Testis (tissue), 2 donors: ENCODE results near the gene GPC6.

Experiments used
- POLR2A ChIP-seq: fragments of 450-650 bp; IDR thresholded peaks from one replicate; pipeline ENCODE4 v1.6.1; 2017; ENCODE audit warnings: antibody characterized with exemption, mild to moderate bottlenecking, moderate library complexity
- TF ChIP-seq, protein P1 (sequence below), 3 experiments: fragments of 450-650 bp in 2 of 3; fragments of 200-600 bp in 1 of 3; sonication (generic) in 1 of 3; IDR thresholded peaks; one replicate each; pipeline ENCODE4 v1.5.1; 2016 to 2019; ENCODE audit warnings: antibody characterized with exemption in 3 of 3, mild to moderate bottlenecking in 2 of 3, moderate library complexity in 1 of 3

DNA sequence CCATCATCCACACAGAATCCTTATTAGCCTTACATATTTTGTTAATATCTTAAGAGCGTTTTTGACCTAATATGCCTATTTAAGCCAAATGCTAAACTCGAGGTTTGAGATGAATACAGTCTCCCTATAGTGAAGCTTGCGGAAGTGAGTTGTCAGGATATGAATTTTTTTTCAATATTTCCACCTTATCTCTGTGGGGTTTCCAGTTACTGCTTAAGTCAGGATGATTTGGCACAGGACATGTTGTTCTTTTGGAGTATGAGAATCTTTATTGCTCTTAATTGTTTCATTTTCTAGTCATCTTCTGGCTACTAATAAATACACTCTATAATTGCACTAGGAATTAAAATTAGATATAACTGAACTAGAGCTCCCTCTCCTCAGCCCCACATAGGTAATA is 44.2 kb upstream of the GPC6 start:
- TF ChIP-seq POLR2A, result no peak
- TF ChIP-seq, protein P1, sequence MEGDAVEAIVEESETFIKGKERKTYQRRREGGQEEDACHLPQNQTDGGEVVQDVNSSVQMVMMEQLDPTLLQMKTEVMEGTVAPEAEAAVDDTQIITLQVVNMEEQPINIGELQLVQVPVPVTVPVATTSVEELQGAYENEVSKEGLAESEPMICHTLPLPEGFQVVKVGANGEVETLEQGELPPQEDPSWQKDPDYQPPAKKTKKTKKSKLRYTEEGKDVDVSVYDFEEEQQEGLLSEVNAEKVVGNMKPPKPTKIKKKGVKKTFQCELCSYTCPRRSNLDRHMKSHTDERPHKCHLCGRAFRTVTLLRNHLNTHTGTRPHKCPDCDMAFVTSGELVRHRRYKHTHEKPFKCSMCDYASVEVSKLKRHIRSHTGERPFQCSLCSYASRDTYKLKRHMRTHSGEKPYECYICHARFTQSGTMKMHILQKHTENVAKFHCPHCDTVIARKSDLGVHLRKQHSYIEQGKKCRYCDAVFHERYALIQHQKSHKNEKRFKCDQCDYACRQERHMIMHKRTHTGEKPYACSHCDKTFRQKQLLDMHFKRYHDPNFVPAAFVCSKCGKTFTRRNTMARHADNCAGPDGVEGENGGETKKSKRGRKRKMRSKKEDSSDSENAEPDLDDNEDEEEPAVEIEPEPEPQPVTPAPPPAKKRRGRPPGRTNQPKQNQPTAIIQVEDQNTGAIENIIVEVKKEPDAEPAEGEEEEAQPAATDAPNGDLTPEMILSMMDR (IDR thresholded peaks at IDR 0.05), result no peak
